NCI-H460 (cell line): ENCODE results near the gene ANKFY1. TPM values are rescaled to one million over a fixed set of nuclear protein-coding genes. Genes with fewer than 3 reads are reported as not detected.
A peak's percentile ranks its signal among the peaks of the same experiment; 100 is the strongest.
"Not testable (repeated sequence)": the region's sequence is repeated elsewhere in the genome, so short reads cannot be mapped to it uniquely, and the experiment has no call there.

Experiments
- DNase-seq: peaks from one replicate; pipeline ENCODE4 v3.0.0-alpha.2; 2016; ENCODE audit warnings: low read depth; ENCODE audit errors: extremely low read depth
- total RNA-seq: library from RNA; depleted of rRNA; stranded (reverse); fragments of >200 nt; shearing (Covaris generic); gene quantifications from 2 replicates; pipeline ENCODE4 v1.2.3, GENCODE V29; 2014

Gene ANKFY1
- total RNA-seq, 1 experiment from 2014 or later: 15.4 TPM

- DNase-seq: peak; percentile 81
Observed at GRCh38 chr17:4161192-4161966, 102.4 kb downstream of the ANKFY1 start.

GRCh38 chr17:4160294-4160859 is 103.4 kb downstream of the ANKFY1 start:
- no peak for DNase-seq

GRCh38 chr17:4159761-4160160 is 104.0 kb downstream of the ANKFY1 start:
- DNase-seq: no peak

GRCh38 chr17:4157618-4158333 is 106.0 kb downstream of the ANKFY1 start:
- DNase-seq: no peak

GRCh38 chr17:4156750-4157381 is 106.9 kb downstream of the ANKFY1 start:
- DNase-seq: no peak

- DNase-seq: no peak
Observed at GRCh38 chr17:4155980-4156620, 107.7 kb downstream of the ANKFY1 start.

- DNase-seq: no peak
Observed at GRCh38 chr17:4154201-4154600, 109.6 kb downstream of the ANKFY1 start.

- DNase-seq: no peak
Observed at GRCh38 chr17:4152471-4152870, 111.3 kb downstream of the ANKFY1 start.

- no peak for DNase-seq
Observed at GRCh38 chr17:4150096-4150495, 113.7 kb downstream of the ANKFY1 start.

GRCh38 chr17:4148611-4149308 is 115.0 kb downstream of the ANKFY1 start:
- no peak for DNase-seq

GRCh38 chr17:4147751-4148310 is 115.9 kb downstream of the ANKFY1 start:
- DNase-seq: no peak

GRCh38 chr17:4146641-4147040 is 117.1 kb downstream of the ANKFY1 start:
- no peak for DNase-seq

GRCh38 chr17:4144422-4144747 is 119.4 kb downstream of the ANKFY1 start:
- no peak for DNase-seq

GRCh38 chr17:4143563-4144421 is 120.0 kb downstream of the ANKFY1 start:
- peak; percentile 88 for DNase-seq

- DNase-seq: no peak
Observed at GRCh38 chr17:4142107-4142900, 121.5 kb downstream of the ANKFY1 start.

- no peak for DNase-seq
Observed at GRCh38 chr17:4140125-4140524, 123.7 kb downstream of the ANKFY1 start.

GRCh38 chr17:4138906-4139526 is 124.8 kb downstream of the ANKFY1 start:
- DNase-seq: not testable (repeated sequence)

- no peak for DNase-seq
Observed at GRCh38 chr17:4136373-4136772, 127.4 kb downstream of the ANKFY1 start.
